HG02571 (cell line): ENCODE data around the gene CIB4.

Experiments
- ATAC-seq: cut with Tn5 transposase; IDR thresholded peaks from one replicate; pipeline ENCODE4 v1.9.1; 2021; ENCODE audit warnings: mild to moderate bottlenecking, moderate library complexity; ENCODE audit not compliant: unreplicated experiment

CIB4 gene

DNA sequence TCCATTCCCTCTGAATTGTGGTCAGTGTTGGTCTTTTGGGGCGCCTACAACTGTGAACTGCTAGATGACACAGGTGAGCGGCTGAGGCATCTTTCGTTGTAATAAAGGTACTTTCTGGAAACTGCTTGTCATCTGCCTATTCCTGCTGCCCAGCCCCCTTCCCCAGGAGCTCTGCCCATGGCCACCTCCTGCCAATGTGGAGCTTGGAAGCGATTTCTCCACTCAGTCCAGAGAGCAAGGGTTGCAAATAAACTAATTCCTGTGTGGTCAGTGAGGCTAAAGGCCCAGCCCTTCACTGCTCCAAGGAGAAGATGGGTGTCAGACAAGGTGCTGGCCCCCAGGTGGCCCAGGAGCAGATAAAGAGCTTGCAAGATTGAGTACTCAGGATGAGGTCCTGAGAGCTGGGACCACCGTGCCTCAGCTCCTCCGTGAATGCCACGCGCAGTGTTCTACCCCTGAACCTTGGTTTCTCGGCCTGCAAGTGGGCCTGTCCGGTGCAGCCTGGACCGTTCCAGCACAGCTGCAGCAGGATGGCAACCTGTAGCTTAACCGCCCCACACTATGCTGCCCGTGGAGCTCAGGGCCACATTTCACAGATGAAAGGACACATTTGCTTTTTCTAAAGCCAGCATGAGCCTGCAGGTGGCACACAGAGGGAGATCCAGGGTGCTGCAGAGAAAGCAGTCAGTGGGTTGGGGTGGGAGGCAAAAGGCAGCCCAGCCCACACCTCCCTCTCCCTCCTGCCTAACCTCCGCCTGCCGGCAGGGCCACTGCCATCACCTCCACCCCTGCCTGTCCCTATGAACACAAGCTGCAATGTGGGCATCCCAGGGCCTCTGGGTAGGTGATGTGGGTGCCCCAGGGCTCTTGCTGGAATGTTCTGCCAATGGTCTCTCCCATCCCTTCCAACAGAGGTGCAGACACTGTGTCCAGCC lies 84.6 kb downstream of the CIB4 start:
- ATAC-seq: no peak

GRCh38 chr2:26555246-26556133 lies 85.7 kb downstream of the CIB4 start:
- no peak for ATAC-seq

GRCh38 chr2:26552641-26553374 lies 88.4 kb downstream of the CIB4 start:
- no peak for ATAC-seq

GRCh38 chr2:26550276-26551015 lies 90.7 kb downstream of the CIB4 start:
- ATAC-seq: no peak

- no peak for ATAC-seq
Observed at GRCh38 chr2:26542676-26543505, 98.3 kb downstream of the CIB4 start.

DNA sequence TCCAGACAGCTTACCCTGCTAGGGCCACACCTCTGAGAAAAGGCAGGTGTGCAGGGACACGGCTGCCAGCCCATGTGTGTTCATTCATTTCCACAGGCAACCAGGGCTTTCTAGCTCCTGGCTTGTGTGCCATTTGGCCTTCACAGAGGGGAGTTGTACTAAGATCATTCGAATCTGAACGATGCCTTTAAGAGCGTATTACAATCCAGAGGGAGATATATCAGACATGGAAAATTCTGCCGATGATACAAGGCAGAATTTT lies 99.0 kb downstream of the CIB4 start:
- ATAC-seq: no peak

DNA sequence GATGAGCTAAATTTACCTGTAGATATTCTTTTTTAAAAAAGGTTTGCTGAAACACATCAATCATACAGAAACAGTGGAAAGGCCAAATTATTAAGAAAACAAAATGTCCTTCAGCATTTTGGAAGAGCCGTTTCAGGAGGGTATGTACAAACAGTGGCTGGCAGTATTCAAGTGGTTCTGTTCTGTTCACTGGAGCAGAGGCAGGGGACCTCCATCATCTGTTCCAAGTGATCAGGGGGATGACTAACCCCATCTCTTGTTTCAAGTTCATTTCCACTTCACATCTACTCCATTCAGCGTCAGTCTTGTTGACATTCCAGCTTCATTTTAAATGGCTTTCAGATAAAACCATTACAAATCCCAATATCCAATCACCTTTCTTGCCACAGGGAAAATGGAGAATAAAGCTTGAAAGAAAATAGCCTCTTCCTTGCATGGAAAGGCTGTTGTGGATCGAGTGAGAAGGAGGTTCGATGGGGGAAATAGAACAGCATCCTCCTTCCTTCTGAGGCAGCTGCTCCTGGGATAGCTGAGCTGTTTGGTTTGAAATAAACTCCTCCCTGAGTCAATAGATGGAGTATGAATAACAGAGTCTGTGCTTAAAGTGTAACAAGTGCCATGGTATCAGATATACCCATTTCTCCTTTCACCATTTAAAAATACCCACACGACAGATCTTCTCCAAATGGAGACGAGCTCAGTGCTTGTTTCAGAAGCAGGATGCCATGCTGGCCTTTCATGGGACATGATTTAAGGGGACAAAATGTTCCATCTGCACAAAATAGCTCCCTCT lies 99.6 kb downstream of the CIB4 start:
- ATAC-seq: no peak

GRCh38 chr2:26540961-26541360 lies 100.2 kb downstream of the CIB4 start:
- no peak for ATAC-seq

DNA sequence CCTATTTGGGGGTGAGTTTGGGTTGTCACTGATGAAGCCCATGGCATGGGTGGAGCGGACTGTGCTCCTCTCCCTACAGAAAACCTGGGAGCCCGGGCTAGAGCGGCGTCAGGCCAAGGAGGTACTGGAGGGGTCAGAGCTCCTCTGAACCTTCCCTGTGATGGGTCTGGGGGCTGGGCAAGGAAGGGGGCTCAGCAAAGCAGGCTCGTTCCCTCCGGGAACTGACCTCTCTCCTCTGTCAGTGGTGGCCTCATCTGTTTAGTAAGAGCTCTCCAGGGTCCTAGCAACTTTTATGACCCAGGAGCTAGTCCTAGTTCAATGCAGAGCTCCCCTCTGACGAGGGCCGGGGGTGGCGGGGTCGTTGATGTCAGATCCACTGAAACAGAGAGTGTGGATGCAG lies 100.9 kb downstream of the CIB4 start:
- ATAC-seq: no peak

GRCh38 chr2:26537826-26538475 lies 103.2 kb downstream of the CIB4 start:
- no peak for ATAC-seq

DNA sequence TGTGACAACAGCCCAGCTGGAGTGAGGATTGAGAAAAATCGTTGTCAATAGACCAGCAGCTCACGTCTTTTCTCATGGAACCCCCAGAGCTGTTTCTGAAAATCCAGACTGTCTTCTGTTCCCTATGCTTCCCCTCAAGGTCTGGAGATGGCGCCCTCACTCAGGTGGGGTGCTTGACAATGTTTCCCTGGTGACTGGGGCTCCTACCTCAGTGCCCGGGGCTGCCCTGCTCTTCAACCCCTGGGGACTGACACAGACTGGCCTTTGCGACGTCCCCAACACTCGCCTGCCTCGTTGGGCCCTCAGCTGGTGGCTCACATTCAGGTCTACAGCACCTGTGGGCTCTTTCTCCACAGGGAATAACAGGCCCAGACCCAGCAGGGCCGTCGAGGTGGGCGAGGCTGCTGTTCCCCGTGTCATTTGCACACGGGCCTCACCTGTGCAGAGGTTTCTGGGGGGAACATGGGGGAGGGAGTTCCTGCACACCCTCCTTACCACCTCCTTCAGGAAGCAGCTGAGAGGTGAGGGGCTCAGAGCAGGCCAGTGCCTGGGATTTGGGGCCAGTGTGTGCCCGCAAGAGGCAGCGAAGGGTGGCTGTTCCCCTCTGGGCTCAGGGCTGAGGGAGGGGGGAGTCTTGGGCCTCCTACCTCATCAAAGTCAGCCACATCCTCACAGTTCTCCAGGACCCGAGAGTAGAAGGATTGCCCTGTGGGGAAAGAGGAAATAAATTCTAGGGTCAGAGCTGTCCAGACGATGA lies 103.9 kb downstream of the CIB4 start:
- ATAC-seq: no peak

GRCh38 chr2:26536371-26537068 lies 104.6 kb downstream of the CIB4 start:
- no peak for ATAC-seq

DNA sequence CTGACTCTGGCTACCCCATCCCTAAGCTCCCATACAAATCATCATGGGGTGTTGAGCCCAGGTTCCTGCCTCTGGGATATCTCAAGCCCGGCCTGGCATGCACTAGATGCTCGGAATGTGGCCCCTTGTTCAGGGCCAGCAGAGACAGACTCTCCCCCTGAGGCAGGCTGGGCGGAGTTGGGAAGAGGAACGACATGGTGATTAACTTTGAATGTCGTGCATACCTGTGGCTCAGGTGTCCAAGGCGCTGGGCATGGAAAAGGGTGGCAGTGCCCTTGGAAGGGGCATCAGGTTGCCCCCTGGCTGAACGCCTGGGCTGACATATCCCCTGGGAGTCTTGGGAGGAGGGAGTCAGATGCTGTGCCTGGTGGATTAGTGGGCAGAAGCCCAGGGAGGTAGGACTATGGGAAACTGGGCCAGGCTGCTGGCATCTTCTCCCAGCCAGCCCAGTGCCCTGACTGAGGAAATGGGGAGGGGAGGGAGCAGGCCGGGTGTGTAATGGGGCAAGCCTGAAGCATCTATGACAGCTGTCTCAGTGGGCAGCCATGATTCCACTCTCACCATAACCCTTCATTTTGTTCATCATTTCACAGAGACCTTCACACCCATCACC lies 105.4 kb downstream of the CIB4 start:
- ATAC-seq: no peak

GRCh38 chr2:26534865-26535662 lies 106.1 kb downstream of the CIB4 start:
- no peak for ATAC-seq

DNA sequence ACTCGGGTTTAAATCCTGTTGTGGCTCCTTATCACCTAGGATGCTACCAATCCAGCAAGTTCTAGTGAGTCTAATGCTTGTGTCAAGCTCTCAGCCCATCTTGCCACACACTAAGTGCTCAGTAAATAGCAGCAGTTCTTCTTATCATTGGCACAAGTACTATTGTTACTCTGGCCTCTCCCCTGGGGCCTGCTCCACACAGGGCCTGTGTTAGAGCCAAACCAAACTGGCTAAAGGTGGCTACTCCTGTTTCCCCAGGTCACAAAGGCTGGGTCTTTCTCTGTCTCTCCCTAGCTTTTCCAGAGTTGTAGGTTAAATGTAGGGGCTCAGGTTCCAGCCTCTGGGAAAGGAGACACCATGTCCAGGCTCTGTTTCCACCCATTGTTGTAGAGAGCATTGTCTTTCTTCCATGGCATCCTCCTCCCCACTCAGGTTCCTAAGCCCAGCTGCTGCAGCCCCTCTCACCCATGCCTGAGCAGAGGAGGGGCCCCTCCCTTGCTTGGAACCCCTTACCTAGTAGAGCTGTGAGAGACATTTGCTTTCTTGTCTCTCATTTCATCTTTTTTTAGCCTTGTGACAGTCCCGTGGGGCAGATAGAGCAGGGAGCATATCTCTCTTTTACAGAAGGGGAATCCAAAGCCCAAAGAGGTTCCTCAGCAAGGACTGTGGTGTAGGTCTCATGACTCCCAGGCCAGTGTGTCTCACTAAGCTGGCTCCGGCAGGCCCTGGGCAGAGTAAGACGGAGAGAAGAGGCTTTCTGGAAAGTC lies 106.9 kb downstream of the CIB4 start:
- no peak for ATAC-seq
